H1 (cell line): ENCODE measurements around the gene C10orf95. TPM values are rescaled to one million over a fixed set of nuclear protein-coding genes. Genes with fewer than 3 reads are reported as not detected.

Experiments
- CREB1 ChIP-seq: IDR thresholded peaks from 2 replicates; pipeline ENCODE4 v1.6.1; 2012; ENCODE audit warnings: inconsistent platforms
- E2F6 ChIP-seq: IDR thresholded peaks from 2 replicates; pipeline ENCODE4 v1.6.1; 2012; ENCODE audit warnings: inconsistent platforms
- EP300 ChIP-seq, 2 experiments: IDR thresholded peaks; 1 replicate in 1 of 2; 2 replicates in 1 of 2; pipeline ENCODE4 v1.6.1; 2011 to 2012; ENCODE audit warnings: low read depth in 2 of 2, low read length in 2 of 2, mild to moderate bottlenecking in 2 of 2, borderline replicate concordance in 1 of 2, inconsistent platforms in 1 of 2, moderate library complexity in 1 of 2
- FOSL1 ChIP-seq: IDR thresholded peaks from 2 replicates; pipeline ENCODE4 v1.6.1; 2011; ENCODE audit warnings: mild to moderate bottlenecking, low read depth, low read length, moderate library complexity; ENCODE audit not compliant: insufficient read depth
- GABPA ChIP-seq: IDR thresholded peaks from 2 replicates; pipeline ENCODE4 v1.6.1; 2011; ENCODE audit warnings: mild to moderate bottlenecking, low read length, moderate library complexity, borderline replicate concordance; ENCODE audit not compliant: insufficient read depth
- HDAC2 ChIP-seq, 2 experiments: fragments of 300-600 bp in 1 of 2; sonication (generic) in 1 of 2; IDR thresholded peaks; 2 replicates each; pipeline ENCODE4 v1.6.1; 2011 to 2012; ENCODE audit warnings: low read depth in 2 of 2, low read length in 2 of 2, mild to moderate bottlenecking in 2 of 2, moderate library complexity in 2 of 2, borderline replicate concordance in 1 of 2, inconsistent platforms in 1 of 2
- JUND ChIP-seq: IDR thresholded peaks from 2 replicates; pipeline ENCODE4 v1.6.1; 2011; ENCODE audit warnings: mild to moderate bottlenecking, improper control_type of control experiment, low read length
- RBBP5 ChIP-seq: IDR thresholded peaks from 2 replicates; pipeline ENCODE4 v1.7.1; 2012; ENCODE audit warnings: low read depth, mild to moderate bottlenecking, inconsistent platforms, low read length, moderate library complexity, borderline replicate concordance
- SIN3A ChIP-seq, 2 experiments: IDR thresholded peaks in 1 of 2; conservative IDR thresholded peaks in 1 of 2; 2 replicates each; pipeline ENCODE4 v1.6.1; 2011 to 2012; ENCODE audit warnings: low read length in 2 of 2, improper control_type of control experiment in 1 of 2, low read depth in 1 of 2, mild to moderate bottlenecking in 1 of 2
- SP1 ChIP-seq: IDR thresholded peaks from 2 replicates; pipeline ENCODE4 v1.6.1; 2011; ENCODE audit warnings: low read depth, low read length
- YY1 ChIP-seq: IDR thresholded peaks from 2 replicates; pipeline ENCODE4 v1.6.1; 2011; ENCODE audit warnings: low read depth, mild to moderate bottlenecking, low read length
- polyA plus RNA-seq, 7 experiments: library from polyadenylated mRNA; depleted of rRNA in 3 of 7; stranded (reverse) in 5 of 7; unstranded in 2 of 7; fragments of >200 nt in 5 of 7; fragments of 200-250 nt in 2 of 7; gene quantifications; 1 replicate in 5 of 7; 2 replicates in 1 of 7; 4 replicates in 1 of 7; pipeline versions ENCODE4 v1.2.1 to v1.2.3, GENCODE V29; 2011 to 2013; ENCODE audit warnings: missing spikeins in 2 of 7, mixed read lengths in 2 of 7
- total RNA-seq: library from RNA; stranded (reverse); fragmentation: NEBNext Ultra II Directional; extraction: Animal tissue kit (Norgen Biotek cat#: 25700); gene quantifications from 2 replicates; pipeline ENCODE4 v1.2.1, GENCODE V29; 2021

The C10orf95 gene
- total and polyA plus RNA-seq, 2 of the 8 experiments (the other 6 are each of a cell fraction or from before 2014, with no cell fraction given) = 0.34 to 0.48 TPM

- TF ChIP-seq GABPA = 0 out of 2 replicates have a peak, but pooled peaks have one; percentile 13
- peak; percentile 85 for TF ChIP-seq RBBP5
- peak in 1 of 2 experiments; percentile 66; a peak in 1 of 4 replicates for TF ChIP-seq SIN3A (conservative IDR thresholded peaks at IDR 0.05 in 1 of 2, IDR thresholded peaks at IDR 0.05 in 1 of 2; ENCODE audit: low read depth in 1 of 2, low read length in 2 of 2)
- TF ChIP-seq FOSL1 = 0 out of 2 replicates have a peak, but pooled peaks have one; percentile 4
- TF ChIP-seq CREB1 = peak; percentile 45; the same call in 1 of the 2 replicates
- no peak for TF ChIP-seq SP1
- TF ChIP-seq JUND = no peak
- TF ChIP-seq EP300 (IDR thresholded peaks at IDR 0.05; ENCODE audit: borderline replicate concordance in 1 of 2, low read depth in 2 of 2, low read length in 2 of 2) = no peak
- peak in 1 of 2 experiments; percentile 58; a peak in 1 of 4 replicates for TF ChIP-seq HDAC2 (IDR thresholded peaks at IDR 0.05; ENCODE audit: borderline replicate concordance in 1 of 2, low read depth in 2 of 2, low read length in 2 of 2)
- 0 out of 2 replicates have a peak, but pooled peaks have one; percentile 32 for TF ChIP-seq YY1
- TF ChIP-seq E2F6 = peak; percentile 19; the same call in 1 of the 2 replicates
Measured at GRCh38 chr10:102450374-102451104, 804 bp downstream of the C10orf95 start (continued).
